Panc1 (cell line): ENCODE results near the gene PCED1B. TPM values are rescaled to one million over a fixed set of nuclear protein-coding genes. Genes with fewer than 3 reads are reported as not detected.

ENCODE experiments used
- ATAC-seq: fragments of 200-7000 bp; cut with Tn5 transposase; 2 replicates; pipeline ENCODE4 v1.9.1; 2020; ENCODE audit warnings: mild to moderate bottlenecking, moderate library complexity
- BruUV-seq: library from RNA; stranded (reverse); fragments of 400-500 nt; replicated peaks from 2 replicates; lab custom pipeline; 2021; lab: Mats Ljungman, UMichigan
- CTCF ChIA-PET: fragments of 300-600 bp; sonication (Branson Sonifier 250); formaldehyde crosslinking; loops from one replicate; lab custom pipeline; 2022; ENCODE audit warnings: antibody characterized with exemption; lab: Charles Lee
- POLR2A ChIA-PET: fragments of 300-600 bp; sonication (Branson Sonifier 250); formaldehyde crosslinking; loops from one replicate; lab custom pipeline; 2022; ENCODE audit warnings: antibody characterized with exemption; lab: Charles Lee
- DNase-seq: peaks from one replicate; pipeline ENCODE4 v3.0.0-alpha.2; 2010; ENCODE audit warnings: low read depth, low spot score
- H3K27ac ChIP-seq: 2 replicates; pipeline ENCODE4 v1.5.1; 2011; ENCODE audit warnings: mild to moderate bottlenecking, low read length, inconsistent platforms
- H3K27me3 ChIP-seq: fragments of 200-500 bp; sonication (Bioruptor generic); 2 replicates; pipeline ENCODE4 v1.6.0; 2014; ENCODE audit warnings: low read length, inconsistent platforms; ENCODE audit not compliant: control insufficient read depth, insufficient read depth
- H3K36me3 ChIP-seq: fragments of 200-500 bp; sonication (Bioruptor generic); 2 replicates; pipeline ENCODE4 v1.5.1; 2014; ENCODE audit warnings: inconsistent platforms, mild to moderate bottlenecking, low read length, moderate library complexity; ENCODE audit not compliant: control insufficient read depth, insufficient read depth
- H3K4me1 ChIP-seq: 2 replicates; pipeline ENCODE4 v1.5.1; 2011; ENCODE audit warnings: inconsistent platforms, mild to moderate bottlenecking, low read length, moderate library complexity; ENCODE audit not compliant: control insufficient read depth, insufficient read depth
- H3K4me3 ChIP-seq, 2 experiments: 2 replicates each; pipeline ENCODE4 v1.5.1; 2011 to 2012; ENCODE audit warnings: low read depth in 2 of 2, low read length in 2 of 2, mild to moderate bottlenecking in 2 of 2, inconsistent platforms in 1 of 2, moderate library complexity in 1 of 2
- H3K9me3 ChIP-seq: fragments of 200-500 bp; sonication (Bioruptor generic); 2 replicates; pipeline ENCODE4 v1.5.1; 2014; ENCODE audit warnings: low read depth, mild to moderate bottlenecking, inconsistent platforms, low read length, moderate library complexity; ENCODE audit not compliant: control insufficient read depth, insufficient read depth
- CTCF ChIP-seq: fragments of 450-650 bp; IDR thresholded peaks from 2 replicates; pipeline ENCODE4 v1.5.1; 2017; ENCODE audit warnings: mild to moderate bottlenecking
- POLR2AphosphoS5 ChIP-seq: IDR thresholded peaks from 2 replicates; pipeline ENCODE4 v1.6.1; 2012; ENCODE audit warnings: mild to moderate bottlenecking, low read depth, low read length, moderate library complexity
- REST ChIP-seq, 2 experiments: IDR thresholded peaks; 2 replicates each; pipeline ENCODE4 v1.6.1; 2011 to 2012; ENCODE audit warnings: low read depth in 2 of 2, control low read depth in 1 of 2, low read length in 1 of 2, mild to moderate bottlenecking in 1 of 2, moderate library complexity in 1 of 2; ENCODE audit not compliant: insufficient read depth in 1 of 2
- SIN3A ChIP-seq: IDR thresholded peaks from 2 replicates; pipeline ENCODE4 v1.6.1; 2012; ENCODE audit warnings: low read depth, mild to moderate bottlenecking, low read length, moderate library complexity, borderline replicate concordance; ENCODE audit not compliant: insufficient read depth
- TCF7L2 ChIP-seq: IDR thresholded peaks from 2 replicates; pipeline ENCODE4 v1.6.1; 2011; ENCODE audit warnings: mild to moderate bottlenecking, low read depth, low read length, inconsistent platforms
- in situ Hi-C: cut with HindIII; loops from 2 replicates; pipeline ENCODE4 v1.10.0; 2016; ENCODE audit warnings: low sequenced_read_pairs, low pct_unique_long_range_greater_than_20kb
- intact Hi-C: fragments of 100-400 bp; cut with micrococcal nuclease; formaldehyde crosslinking; loops from one replicate; pipeline ENCODE4 v1.10.0; 2022; ENCODE audit not compliant: unreplicated experiment
- total RNA-seq: library from RNA; stranded (reverse); gene quantifications from one replicate; pipeline ENCODE4 v1.2.1, GENCODE V29; 2021; ENCODE audit not compliant: unreplicated experiment

The PCED1B gene
- total RNA-seq, 1 experiment from 2014 or later = 0.82 TPM

- no peak overlapping the region for H3K4me3 ChIP-seq
- intact Hi-C loops = no loop called here
- in situ Hi-C loops = no loop called here
- no peaks in the 10 kb centered on the region for H3K36me3 ChIP-seq
- H3K4me1 ChIP-seq = peaks cover 3% of the 10 kb centered on the region; the same call in 1 of the 2 replicates
- BruUV-seq = no TSS peak
- TF ChIP-seq POLR2AphosphoS5 = no peak
- TF ChIP-seq SIN3A = no peak
- no peak for TF ChIP-seq TCF7L2
- ATAC-seq = no peak
- DNase-seq = no peak
- H3K27ac ChIP-seq = no peak overlapping the region
- H3K9me3 ChIP-seq = no peaks in the 10 kb centered on the region
- POLR2A ChIA-PET = no interaction called here
- no peaks in the 10 kb centered on the region for H3K27me3 ChIP-seq
- CTCF ChIA-PET = no interaction called here
Observed at GRCh38 chr12:47067176-47067575, 12.2 kb upstream of the PCED1B start.

- ChIA-PET CTCF (no interaction called here), POLR2A (no interaction called here)
- Histone ChIP-seq H3K36me3 (no peaks in the 10 kb centered on the region), H3K4me1 (peaks cover 3% of the 10 kb centered on the region; the same call in 1 of the 2 replicates), H3K9me3 (no peaks in the 10 kb centered on the region), H3K27ac (no peak overlapping the region), H3K4me3 (no peak overlapping the region), H3K27me3 (no peaks in the 10 kb centered on the region)
- TF ChIP-seq TCF7L2 = no peak
- TF ChIP-seq POLR2AphosphoS5 = no peak
- TF ChIP-seq CTCF = no peak
- no peak for TF ChIP-seq SIN3A
- no peak for TF ChIP-seq REST (IDR thresholded peaks at IDR 0.05; ENCODE audit: insufficient read depth in 1 of 2, low read depth in 2 of 2, low read length in 1 of 2)
- no TSS peak for BruUV-seq
- intact Hi-C loops (no loop called here), in situ Hi-C loops (no loop called here)
- DNase-seq (no peak), ATAC-seq (no peak)
Observed at GRCh38 chr12:47067771-47068431, 11.5 kb upstream of the PCED1B start.

- ATAC-seq (peak; percentile 42; the same call in 1 of the 2 replicates), DNase-seq (no peak)
- Histone ChIP-seq H3K4me3 (no peak overlapping the region), H3K9me3 (no peaks in the 10 kb centered on the region), H3K36me3 (no peaks in the 10 kb centered on the region), H3K4me1 (peaks cover 3% of the 10 kb centered on the region; the same call in 1 of the 2 replicates), H3K27ac (no peak overlapping the region), H3K27me3 (no peaks in the 10 kb centered on the region)
- in situ Hi-C loops (no loop called here), intact Hi-C loops (no loop called here)
- POLR2A ChIA-PET = no interaction called here
- CTCF ChIA-PET = no interaction called here
- TF ChIP-seq SIN3A (no peak), TCF7L2 (no peak), POLR2AphosphoS5 (no peak), CTCF (no peak), REST (IDR thresholded peaks at IDR 0.05; ENCODE audit: insufficient read depth in 1 of 2, low read depth in 2 of 2, low read length in 1 of 2) (no peak)
- no TSS peak for BruUV-seq
Observed at GRCh38 chr12:47068539-47068938, 10.9 kb upstream of the PCED1B start.
